Karpas-422 (cell line): ENCODE data around the gene CTXN1. TPM values are rescaled to one million over a fixed set of nuclear protein-coding genes. Genes with fewer than 3 reads are reported as not detected.

Experiments used
- DNase-seq: peaks from one replicate; pipeline ENCODE4 v3.0.0-alpha.2; 2015
- H2AFZ ChIP-seq: fragments of 200-600 bp; sonication (generic); 2 replicates; pipeline ENCODE4 v1.6.1; 2014; ENCODE audit warnings: antibody characterized with exemption, low read length, mixed read lengths
- H3K27ac ChIP-seq: fragments of 200-600 bp; sonication (generic); 2 replicates; pipeline ENCODE4 v1.5.1; 2014; ENCODE audit warnings: mild to moderate bottlenecking, low read length, moderate library complexity
- H3K27me3 ChIP-seq: fragments of 200-600 bp; sonication (generic); 2 replicates; pipeline ENCODE4 v1.6.1; 2014; ENCODE audit warnings: low read length, mixed read lengths
- H3K36me3 ChIP-seq: fragments of 200-600 bp; sonication (generic); 2 replicates; pipeline ENCODE4 v1.6.1; 2014; ENCODE audit warnings: low read length, mixed read lengths; ENCODE audit not compliant: insufficient read depth
- H3K4me1 ChIP-seq: fragments of 200-600 bp; sonication (generic); 2 replicates; pipeline ENCODE4 v1.6.1; 2014; ENCODE audit warnings: mild to moderate bottlenecking, low read length, mixed read lengths
- H3K4me2 ChIP-seq: fragments of 200-600 bp; sonication (generic); 2 replicates; pipeline ENCODE4 v1.6.1; 2014; ENCODE audit warnings: low read length, low read depth, mild to moderate bottlenecking; ENCODE audit not compliant: poor library complexity, severe bottlenecking
- H3K4me3 ChIP-seq: fragments of 200-600 bp; sonication (generic); 2 replicates; pipeline ENCODE4 v1.5.1; 2014; ENCODE audit warnings: mild to moderate bottlenecking, antibody characterized with exemption, low read length, mixed read lengths
- H3K79me2 ChIP-seq: fragments of 200-600 bp; sonication (generic); 2 replicates; pipeline ENCODE4 v1.6.1; 2014; ENCODE audit warnings: mild to moderate bottlenecking, low read length, mixed read lengths
- H3K9ac ChIP-seq: fragments of 200-600 bp; sonication (generic); 2 replicates; pipeline ENCODE4 v1.6.0; 2014; ENCODE audit warnings: low read length
- H3K9me2 ChIP-seq: fragments of 200-600 bp; sonication (generic), shearing (Covaris generic); replicated peaks from 2 replicates; pipeline ENCODE4 v1.6.0; 2014; ENCODE audit warnings: mild to moderate bottlenecking, low read length, moderate library complexity; ENCODE audit not compliant: insufficient read depth
- H3K9me3 ChIP-seq: fragments of 300-700, 200-600 bp; sonication (generic); 2 replicates; pipeline ENCODE4 v1.6.1; 2014; ENCODE audit warnings: low read length, mixed read lengths
- H4K20me1 ChIP-seq: fragments of 200-600 bp; sonication (generic); 2 replicates; pipeline ENCODE4 v1.6.1; 2014; ENCODE audit warnings: mild to moderate bottlenecking, antibody characterized with exemption, low read length, low read depth; ENCODE audit not compliant: insufficient read depth
- total RNA-seq: library from RNA; depleted of rRNA; stranded (reverse); fragments of >200 nt; shearing (Covaris generic); gene quantifications from 2 replicates; pipeline ENCODE4 v1.2.3, GENCODE V29; 2014; ENCODE audit warnings: low replicate concordance

Gene CTXN1
- total RNA-seq, 1 experiment from 2014 or later: not detected

DNA sequence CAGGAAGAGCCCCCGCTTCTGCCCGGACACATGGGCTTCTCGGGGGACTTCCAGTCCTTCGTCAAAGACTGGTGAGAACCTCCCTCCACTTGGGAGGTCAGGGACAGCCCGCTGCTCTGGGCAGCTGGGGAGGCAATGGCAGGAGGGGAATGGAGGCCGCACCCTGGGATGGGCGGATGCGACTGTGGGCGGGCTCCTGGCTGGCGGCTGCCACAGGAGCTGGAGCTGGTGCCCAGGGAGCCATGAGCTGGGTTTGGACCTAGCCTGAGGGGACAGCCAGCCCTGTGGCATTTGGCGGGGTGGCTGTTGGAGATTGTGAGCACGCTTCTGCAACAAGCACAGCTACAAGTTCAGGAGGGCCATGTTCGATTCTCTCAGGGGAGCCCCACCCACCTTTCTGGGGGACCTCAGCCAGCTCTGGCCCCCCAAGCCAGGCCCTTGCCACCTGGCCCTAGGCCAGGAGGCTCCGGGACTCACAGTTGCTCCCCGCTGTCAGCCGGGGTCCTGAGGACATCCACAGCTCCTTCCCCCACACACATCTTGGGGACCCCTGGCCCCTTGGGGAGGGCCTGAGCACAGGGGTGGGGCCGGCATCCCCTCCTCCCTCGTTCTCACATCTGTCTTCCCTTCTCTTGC lies 14.3 kb downstream of the CTXN1 start:
- Histone ChIP-seq H3K79me2 (0 out of 2 replicates have a peak, but pooled peaks cover 3% of the 10 kb centered on the region), H2AFZ (no peak overlapping the region), H3K9me3 (no peaks in the 10 kb centered on the region), H3K4me1 (peaks cover 11% of the 10 kb centered on the region), H3K9ac (no peak overlapping the region), H3K27me3 (no peaks in the 10 kb centered on the region), H3K4me3 (no peak overlapping the region), H4K20me1 (no peaks in the 10 kb centered on the region), H3K4me2 (no peak overlapping the region), H3K9me2 (no peaks in the 10 kb centered on the region), H3K27ac (no peak overlapping the region), H3K36me3 (no peaks in the 10 kb centered on the region)
- no peak for DNase-seq

DNA sequence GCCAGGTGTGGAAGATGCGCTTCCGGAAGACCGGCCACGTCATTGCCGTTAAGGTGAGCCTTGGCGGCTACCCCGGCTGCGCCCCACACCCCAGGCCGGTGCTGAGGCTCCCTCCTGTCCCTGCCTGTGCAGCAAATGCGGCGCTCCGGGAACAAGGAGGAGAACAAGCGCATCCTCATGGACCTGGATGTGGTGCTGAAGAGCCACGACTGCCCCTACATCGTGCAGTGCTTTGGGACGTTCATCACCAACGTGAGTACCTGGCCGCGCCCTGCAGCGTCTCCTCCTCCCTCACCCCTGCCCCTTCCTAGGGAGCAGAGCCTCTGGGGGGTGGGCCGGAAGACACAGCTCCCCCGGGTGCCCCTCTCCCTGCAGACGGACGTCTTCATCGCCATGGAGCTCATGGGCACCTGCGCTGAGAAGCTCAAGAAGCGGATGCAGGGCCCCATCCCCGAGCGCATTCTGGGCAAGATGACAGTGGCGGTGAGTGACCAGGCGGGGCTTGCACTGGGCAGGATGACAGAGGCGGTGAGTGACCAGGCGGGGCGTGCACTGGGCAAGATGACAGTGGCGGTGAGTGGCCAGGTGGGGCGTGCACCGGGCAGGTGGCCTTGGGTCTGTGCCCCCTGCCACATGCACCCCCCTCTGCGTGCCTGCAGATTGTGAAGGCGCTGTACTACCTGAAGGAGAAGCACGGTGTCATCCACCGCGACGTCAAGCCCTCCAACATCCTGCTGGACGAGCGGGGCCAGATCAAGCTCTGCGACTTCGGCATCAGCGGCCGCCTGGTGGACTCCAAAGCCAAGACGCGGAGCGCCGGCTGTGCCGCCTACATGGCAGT lies 15.4 kb downstream of the CTXN1 start:
- DNase-seq: no peak
- Histone ChIP-seq H3K27ac (no peak overlapping the region), H3K9ac (no peak overlapping the region), H3K27me3 (no peaks in the 10 kb centered on the region), H3K4me3 (no peak overlapping the region), H3K36me3 (no peaks in the 10 kb centered on the region), H3K79me2 (peaks cover 12% of the 10 kb centered on the region), H4K20me1 (no peaks in the 10 kb centered on the region), H3K4me2 (no peak overlapping the region), H3K9me2 (no peaks in the 10 kb centered on the region), H2AFZ (no peak overlapping the region), H3K4me1 (peaks cover under 1% of the 10 kb centered on the region; the same call in 1 of the 2 replicates), H3K9me3 (no peaks in the 10 kb centered on the region)

DNA sequence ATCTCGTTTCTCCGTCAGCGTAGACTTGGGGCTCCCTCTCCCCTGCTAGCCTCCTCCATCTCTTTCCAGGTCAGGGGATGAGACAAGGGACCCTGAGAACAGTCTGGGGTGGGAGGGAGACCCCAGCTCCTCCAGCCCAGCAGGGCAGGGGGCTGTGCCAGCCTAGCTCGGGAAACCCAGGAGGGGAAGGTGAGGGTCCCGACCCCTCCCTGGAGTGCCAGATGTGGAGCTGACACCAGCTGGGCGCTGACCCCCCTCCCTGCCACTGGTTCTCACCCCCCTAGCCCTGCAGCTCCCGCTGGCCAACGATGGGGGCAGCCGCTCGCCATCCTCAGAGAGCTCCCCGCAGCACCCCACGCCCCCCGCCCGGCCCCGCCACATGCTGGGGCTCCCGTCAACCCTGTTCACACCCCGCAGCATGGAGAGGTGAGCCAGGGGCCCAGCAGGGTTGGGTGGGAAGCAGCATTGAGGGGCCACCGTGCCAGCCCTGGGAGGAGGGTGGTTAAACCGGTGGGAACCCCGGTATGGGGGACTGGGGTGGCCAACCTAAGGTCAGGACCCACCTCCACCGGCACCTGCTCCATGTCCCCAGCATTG lies 16.4 kb downstream of the CTXN1 start:
- Histone ChIP-seq H3K4me1 (peaks cover 8% of the 10 kb centered on the region), H3K9me3 (no peaks in the 10 kb centered on the region), H3K79me2 (peaks cover 22% of the 10 kb centered on the region), H3K4me2 (no peak overlapping the region), H3K27ac (no peak overlapping the region), H3K9ac (no peak overlapping the region), H3K9me2 (no peaks in the 10 kb centered on the region), H3K36me3 (no peaks in the 10 kb centered on the region), H3K27me3 (no peaks in the 10 kb centered on the region), H2AFZ (no peak overlapping the region), H3K4me3 (no peak overlapping the region), H4K20me1 (no peaks in the 10 kb centered on the region; the same call in 1 of the 2 replicates)
- no peak for DNase-seq

DNA sequence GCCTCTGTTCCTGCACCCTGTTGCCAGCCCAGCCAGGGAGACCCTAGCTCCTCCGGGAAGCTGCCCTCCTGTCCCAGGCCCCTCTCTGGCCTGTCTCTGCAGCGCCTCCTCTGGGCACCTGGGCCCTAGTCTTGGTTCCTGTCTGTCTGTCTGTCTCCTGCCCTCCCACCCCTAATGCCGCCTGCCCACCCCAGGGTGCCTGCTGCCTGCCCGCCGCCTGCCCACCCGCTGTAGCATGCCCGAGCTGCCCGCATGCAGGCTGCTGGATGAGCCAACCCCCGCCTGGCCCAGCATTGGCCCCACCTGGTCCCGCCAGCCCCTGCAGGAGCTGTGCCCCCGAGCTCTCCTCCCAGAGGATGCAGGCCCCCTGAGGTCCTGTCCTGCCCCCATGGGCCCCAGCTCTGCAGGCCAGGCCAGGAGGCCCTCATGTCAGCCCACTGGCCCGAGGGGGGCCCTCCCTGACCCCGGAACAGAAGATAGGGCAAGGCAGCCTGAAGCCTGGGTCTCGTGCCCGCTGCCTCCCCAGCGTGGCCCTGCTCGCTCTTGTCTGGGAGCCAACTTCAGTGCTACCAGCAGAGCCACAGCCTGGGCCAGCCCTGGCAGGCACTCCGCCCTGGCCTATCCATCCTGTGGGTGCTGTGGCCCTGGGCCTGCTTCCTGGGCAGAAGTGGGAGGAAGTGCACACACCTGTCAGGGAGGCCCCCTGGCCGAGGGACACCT lies 17.0 kb downstream of the CTXN1 start:
- Histone ChIP-seq H3K27ac (no peak overlapping the region), H3K36me3 (no peaks in the 10 kb centered on the region), H3K4me3 (no peak overlapping the region), H2AFZ (no peak overlapping the region), H3K4me2 (no peak overlapping the region), H3K9me3 (no peaks in the 10 kb centered on the region), H3K4me1 (peaks cover 9% of the 10 kb centered on the region), H3K27me3 (no peaks in the 10 kb centered on the region), H3K79me2 (peaks cover 27% of the 10 kb centered on the region), H4K20me1 (no peaks in the 10 kb centered on the region; the same call in 1 of the 2 replicates), H3K9ac (no peak overlapping the region), H3K9me2 (no peaks in the 10 kb centered on the region)
- DNase-seq: no peak

- Histone ChIP-seq H3K79me2 (peaks cover 27% of the 10 kb centered on the region), H3K27me3 (no peaks in the 10 kb centered on the region), H3K9me3 (no peaks in the 10 kb centered on the region), H3K4me3 (no peak overlapping the region), H3K4me2 (no peak overlapping the region), H4K20me1 (no peaks in the 10 kb centered on the region; the same call in 1 of the 2 replicates), H3K9ac (no peak overlapping the region), H2AFZ (no peak overlapping the region), H3K4me1 (peaks cover 11% of the 10 kb centered on the region), H3K27ac (no peak overlapping the region), H3K36me3 (no peaks in the 10 kb centered on the region), H3K9me2 (no peaks in the 10 kb centered on the region)
- no peak for DNase-seq
Measured at GRCh38 chr19:7908078-7908699, 17.7 kb downstream of the CTXN1 start.

GRCh38 chr19:7907544-7907943 lies 18.4 kb downstream of the CTXN1 start:
- no peaks in the 10 kb centered on the region for H3K36me3 ChIP-seq
- H3K4me1 ChIP-seq: peaks cover 17% of the 10 kb centered on the region
- no peak overlapping the region for H3K4me2 ChIP-seq
- H3K27ac ChIP-seq: no peak overlapping the region
- no peaks in the 10 kb centered on the region for H3K9me2 ChIP-seq
- no peak for DNase-seq
- H3K27me3 ChIP-seq: no peaks in the 10 kb centered on the region
- H2AFZ ChIP-seq: no peak overlapping the region
- no peak overlapping the region for H3K4me3 ChIP-seq
- no peaks in the 10 kb centered on the region; the same call in 1 of the 2 replicates for H4K20me1 ChIP-seq
- H3K9ac ChIP-seq: no peak overlapping the region
- H3K79me2 ChIP-seq: peaks cover 27% of the 10 kb centered on the region
- H3K9me3 ChIP-seq: no peaks in the 10 kb centered on the region

DNA sequence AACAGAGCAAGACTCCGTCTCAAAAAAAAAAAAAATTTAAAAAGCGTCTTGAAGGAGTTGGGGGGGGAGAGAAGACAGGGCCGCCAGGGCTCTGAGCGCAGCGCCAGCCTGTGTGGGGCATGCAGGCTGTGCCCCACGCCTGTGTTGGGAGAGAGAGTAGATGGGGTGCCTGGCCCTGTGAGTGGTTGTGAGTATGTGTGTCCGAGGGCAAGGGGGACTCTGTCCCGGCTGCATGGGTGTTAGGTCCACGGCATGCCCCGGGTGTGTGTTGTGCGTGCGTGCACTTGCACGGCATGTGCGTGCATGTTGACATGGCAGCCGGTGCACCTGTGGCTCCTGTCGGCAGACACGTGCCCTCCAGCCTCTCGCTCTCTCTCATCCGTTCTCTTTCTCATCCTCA lies 18.8 kb downstream of the CTXN1 start:
- no peaks in the 10 kb centered on the region for H3K9me2 ChIP-seq
- peaks cover 27% of the 10 kb centered on the region for H3K79me2 ChIP-seq
- H3K36me3 ChIP-seq: no peaks in the 10 kb centered on the region
- H4K20me1 ChIP-seq: no peaks in the 10 kb centered on the region; the same call in 1 of the 2 replicates
- no peak overlapping the region for H3K9ac ChIP-seq
- no peak overlapping the region for H3K4me3 ChIP-seq
- H3K27me3 ChIP-seq: no peaks in the 10 kb centered on the region
- no peak overlapping the region for H3K4me2 ChIP-seq
- H3K4me1 ChIP-seq: peaks cover 19% of the 10 kb centered on the region
- DNase-seq: no peak
- no peak overlapping the region for H3K27ac ChIP-seq
- no peak overlapping the region for H2AFZ ChIP-seq
- H3K9me3 ChIP-seq: no peaks in the 10 kb centered on the region
